ENCODE data around the gene HK3.
"Not testable (repeated sequence)": the region's sequence is repeated elsewhere in the genome, so short reads cannot be mapped to it uniquely, and the experiment has no call there.

HK3 gene

DNA sequence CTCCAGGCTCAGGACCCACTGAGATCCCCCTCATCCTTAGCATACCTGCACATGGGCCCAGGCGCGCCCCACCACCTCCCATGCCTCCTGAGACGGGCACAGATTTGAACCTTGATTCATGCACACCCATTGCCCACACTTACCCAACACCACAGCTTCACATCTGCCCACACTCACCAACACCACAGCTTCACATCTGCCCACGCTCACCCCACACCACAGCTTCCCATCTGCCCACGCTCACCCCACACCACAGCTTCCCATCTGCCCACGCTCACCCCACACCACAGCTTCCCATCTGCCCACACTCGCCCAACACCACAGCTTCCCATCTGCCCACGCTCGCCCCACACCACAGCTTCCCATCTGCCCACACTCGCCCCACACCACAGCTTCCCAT lies 28.5 kb downstream of the HK3 start:
- in situ Hi-C loops (cut with MboI; ENCODE audit: low sequenced_read_pairs): not testable (repeated sequence)

DNA sequence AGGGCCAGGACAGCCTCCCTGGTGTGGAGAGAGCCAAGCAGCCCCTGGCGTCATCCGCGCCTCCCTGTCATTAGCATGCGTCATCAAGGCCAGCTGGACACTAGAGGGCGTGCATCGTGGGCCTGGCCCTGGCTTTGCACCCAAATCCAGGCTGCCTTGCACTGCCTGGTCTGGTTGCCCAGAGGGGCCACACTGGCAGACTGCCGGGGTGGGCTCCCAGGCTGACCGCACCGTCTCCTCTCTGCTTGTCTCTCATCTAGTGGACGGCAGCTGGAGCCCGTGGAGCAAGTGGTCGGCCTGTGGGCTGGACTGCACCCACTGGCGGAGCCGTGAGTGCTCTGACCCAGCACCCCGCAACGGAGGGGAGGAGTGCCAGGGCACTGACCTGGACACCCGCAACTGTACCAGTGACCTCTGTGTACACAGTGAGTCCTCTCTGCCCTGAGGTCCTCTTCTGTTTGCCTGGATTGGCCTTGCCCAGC lies 29.0 kb downstream of the HK3 start:
- in situ Hi-C loops (cut with MboI; ENCODE audit: low sequenced_read_pairs): no loop called here

DNA sequence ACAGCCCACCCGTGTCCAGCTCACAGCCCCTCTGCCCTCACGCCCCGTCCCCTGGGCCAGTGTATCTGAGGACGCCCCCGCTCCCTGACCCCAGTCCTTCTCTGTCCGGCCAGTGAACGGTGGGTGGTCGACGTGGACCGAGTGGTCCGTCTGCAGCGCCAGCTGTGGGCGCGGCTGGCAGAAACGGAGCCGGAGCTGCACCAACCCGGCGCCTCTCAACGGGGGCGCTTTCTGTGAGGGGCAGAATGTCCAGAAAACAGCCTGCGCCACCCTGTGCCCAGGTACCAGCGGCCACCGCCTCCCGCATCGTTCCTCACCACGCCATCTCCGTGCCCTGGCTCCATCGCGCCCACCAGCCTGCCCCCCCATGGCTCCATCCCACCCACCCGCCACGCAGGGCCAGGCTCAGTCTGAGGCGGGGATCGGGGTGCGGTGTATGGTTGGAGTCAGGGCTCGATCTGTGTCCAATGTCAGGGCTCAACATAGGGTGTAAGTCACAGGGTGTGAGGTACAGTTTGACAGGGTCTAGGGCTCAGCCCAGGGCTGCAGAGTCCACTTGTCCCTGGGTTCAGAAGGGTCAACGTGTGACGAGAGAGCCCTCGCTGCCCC lies 29.5 kb downstream of the HK3 start:
- in situ Hi-C loops (cut with MboI; ENCODE audit: low sequenced_read_pairs): no loop called here

DNA sequence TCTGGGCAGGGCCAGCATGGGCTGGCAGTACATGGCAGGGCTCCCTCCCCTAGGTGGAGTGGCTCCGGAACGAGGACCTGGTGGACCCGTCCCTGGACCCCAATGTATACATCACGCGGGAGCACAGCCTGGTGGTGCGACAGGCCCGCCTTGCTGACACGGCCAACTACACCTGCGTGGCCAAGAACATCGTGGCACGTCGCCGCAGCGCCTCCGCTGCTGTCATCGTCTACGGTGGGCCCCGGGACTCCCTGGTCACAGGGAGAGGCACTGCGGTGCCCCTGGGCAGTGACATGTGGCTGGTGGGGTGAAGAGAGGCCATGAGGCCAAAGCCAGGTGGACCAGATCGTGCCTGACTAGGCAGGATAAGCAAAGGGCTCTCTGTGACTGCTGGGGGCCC lies 30.4 kb downstream of the HK3 start:
- in situ Hi-C loops (cut with MboI; ENCODE audit: low sequenced_read_pairs): no loop called here

DNA sequence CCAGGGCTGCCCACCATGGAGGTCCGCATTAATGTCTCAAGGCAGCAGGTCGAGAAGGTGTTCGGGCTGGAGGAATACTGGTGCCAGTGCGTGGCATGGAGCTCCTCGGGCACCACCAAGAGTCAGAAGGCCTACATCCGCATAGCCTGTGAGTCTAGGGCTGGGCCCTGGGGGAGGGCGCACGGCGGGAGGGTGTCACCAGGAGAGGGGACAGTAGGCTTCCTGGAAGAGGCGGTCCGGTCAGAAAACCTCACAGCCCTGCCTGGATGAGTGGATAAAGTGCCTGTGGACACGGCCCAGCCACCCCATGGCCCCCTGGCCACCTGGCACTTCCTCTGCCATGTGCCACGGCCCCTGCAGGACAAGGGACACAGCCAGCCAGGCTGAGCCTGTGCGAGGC lies 31.0 kb downstream of the HK3 start:
- in situ Hi-C loops (cut with MboI; ENCODE audit: low sequenced_read_pairs): no loop called here

DNA sequence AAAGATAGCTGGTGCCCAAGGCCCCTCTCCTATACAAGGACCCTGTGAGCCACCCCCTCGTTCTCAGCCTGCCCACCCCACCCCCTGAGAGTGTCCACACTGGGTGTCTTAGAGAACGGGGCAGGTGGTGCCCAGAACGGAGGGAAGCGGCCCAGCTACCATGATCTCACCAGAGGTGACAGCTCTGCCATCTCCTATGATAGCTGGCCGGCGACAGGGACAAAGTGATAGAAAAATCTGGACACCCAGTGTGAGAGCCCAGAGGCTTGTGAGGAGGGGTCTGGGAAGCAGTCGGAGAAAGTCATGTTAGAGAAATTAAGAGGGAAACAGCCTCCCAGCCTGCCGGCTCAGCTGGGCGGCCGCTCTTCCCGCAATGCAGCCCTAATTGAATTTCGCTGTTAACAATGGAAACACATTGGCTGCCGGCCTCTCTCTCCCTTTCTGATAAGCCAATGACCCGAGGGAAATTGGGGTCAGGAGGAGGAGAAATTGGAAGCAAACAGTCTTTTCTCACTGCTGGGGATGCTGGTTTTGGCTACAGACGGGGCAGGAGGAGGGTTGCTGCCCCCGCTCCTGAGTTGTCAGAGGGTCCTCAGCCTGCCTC lies 32.3 kb downstream of the HK3 start:
- in situ Hi-C loops (cut with MboI; ENCODE audit: low sequenced_read_pairs): no loop called here

DNA sequence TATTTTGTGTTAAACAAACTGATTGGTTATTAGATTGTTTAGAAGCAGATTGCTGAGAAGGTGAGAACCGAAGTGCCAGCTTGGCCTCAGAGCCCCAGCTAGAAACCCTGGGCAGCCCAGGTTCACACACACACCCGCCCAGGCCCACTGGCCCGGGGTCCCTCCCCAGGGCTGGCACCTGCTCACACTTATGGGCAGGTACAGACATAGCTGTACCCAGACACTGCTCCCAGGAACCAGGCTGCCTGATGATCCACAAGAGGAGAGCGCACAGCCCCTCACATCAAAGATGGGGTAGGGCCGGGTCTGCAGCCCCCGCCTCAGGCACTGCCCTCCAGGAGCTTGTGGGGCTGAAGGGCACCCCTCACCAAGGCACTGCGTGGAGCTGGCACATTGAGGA lies 33.2 kb downstream of the HK3 start:
- in situ Hi-C loops (cut with MboI; ENCODE audit: low sequenced_read_pairs): no loop called here

DNA sequence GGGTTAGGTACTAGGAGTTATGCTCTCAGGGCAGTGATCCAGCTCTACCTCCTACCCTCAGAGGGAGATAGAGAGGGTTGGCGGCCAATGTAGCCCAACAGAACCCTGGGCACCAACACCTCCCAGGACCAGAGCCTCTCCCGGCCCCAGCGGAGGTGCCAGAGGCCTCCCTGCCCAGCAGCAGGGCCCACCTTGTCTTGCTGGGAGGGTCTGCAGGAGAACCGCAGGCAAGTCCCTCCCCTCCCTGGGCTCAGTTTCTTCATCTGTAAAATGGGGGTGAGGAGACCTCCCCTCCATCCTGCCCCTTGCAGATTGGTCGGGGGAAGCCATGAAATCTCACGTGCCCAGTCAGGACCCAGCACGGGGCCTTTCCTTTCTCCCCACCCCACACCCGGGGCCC lies 34.4 kb downstream of the HK3 start:
- in situ Hi-C loops (cut with MboI; ENCODE audit: low sequenced_read_pairs): no loop called here

DNA sequence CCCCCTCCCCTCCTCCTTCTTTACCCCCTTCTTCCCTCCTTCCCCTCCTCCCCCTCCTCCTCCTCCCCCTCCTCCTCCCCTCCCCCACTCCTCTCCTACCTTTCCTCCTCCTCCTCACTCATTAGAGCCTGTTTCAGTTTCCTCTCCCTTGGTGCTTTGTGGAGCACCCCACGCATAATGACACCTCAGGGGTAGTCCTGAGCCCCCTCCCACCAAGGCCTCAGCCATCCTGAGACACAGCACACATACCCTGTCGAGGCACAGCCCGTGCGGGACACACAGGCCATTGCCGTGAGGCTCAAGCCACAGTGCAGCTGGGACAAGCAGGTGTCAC lies 35.4 kb downstream of the HK3 start:
- in situ Hi-C loops (cut with MboI; ENCODE audit: low sequenced_read_pairs): no loop called here

DNA sequence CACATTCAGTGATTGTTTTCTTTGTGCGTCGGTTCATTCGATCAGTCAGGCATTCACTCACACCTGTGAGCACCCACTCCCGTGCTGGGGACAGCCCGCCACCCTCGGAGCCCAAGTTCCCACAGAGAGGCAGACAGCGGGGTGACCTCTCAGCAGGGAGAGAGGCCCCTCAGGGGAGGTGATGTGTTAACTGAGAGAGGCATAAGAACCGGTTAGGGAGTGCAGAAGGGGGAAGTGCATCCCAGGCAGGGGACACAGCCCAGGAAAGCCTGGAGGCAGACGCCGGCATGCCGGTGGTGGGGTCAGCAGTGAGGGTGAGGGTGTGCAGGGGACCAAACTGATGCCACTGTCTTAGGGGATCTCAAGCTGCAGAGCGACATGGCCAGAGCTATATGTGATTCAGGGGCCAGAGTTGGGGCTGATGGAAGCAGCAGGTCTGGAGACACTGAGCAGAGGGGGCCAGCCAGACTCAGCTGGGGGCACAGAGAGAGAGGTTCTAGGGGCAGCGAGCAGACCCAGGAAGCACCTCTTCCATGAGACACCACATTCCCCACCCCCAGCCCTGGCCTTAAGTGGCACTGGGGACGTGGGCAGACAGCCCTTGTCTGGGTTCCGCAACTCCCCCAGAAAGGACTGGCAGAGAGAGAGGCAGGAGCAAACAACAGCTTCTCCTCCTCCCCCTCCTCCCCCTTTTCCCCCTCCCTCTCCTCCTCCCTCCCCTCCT lies 35.9 kb downstream of the HK3 start:
- in situ Hi-C loops (cut with MboI; ENCODE audit: low sequenced_read_pairs): no loop called here

DNA sequence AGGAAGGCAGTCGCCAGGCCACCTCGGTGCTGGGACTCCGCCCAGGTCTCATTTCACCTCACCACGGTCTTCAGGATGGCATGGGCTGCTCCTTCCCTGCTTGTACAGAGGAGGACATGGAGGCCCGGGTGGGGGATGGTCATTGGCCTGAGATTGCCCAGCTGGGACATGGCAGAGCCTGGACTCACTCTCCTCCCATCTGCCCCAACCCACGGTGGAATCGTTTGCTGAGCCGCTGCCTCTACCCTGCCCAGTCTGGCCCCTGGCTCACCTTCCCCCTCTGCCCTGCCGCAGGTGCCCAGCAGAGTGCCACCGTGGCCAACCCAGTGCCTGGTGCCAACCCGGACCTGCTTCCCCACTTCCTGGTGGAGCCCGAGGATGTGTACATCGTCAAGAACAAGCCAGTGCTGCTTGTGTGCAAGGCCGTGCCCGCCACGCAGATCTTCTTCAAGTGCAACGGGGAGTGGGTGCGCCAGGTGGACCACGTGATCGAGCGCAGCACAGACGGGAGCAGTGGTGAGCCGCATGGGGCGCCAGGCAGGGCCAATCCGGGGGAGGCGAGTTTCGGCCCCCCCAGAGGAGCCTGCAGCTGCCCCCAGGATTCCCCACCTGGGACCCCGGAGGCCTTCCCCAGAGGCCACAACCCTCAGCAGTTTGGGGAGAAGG lies 36.7 kb downstream of the HK3 start:
- in situ Hi-C loops (cut with MboI; ENCODE audit: low sequenced_read_pairs): no loop called here

DNA sequence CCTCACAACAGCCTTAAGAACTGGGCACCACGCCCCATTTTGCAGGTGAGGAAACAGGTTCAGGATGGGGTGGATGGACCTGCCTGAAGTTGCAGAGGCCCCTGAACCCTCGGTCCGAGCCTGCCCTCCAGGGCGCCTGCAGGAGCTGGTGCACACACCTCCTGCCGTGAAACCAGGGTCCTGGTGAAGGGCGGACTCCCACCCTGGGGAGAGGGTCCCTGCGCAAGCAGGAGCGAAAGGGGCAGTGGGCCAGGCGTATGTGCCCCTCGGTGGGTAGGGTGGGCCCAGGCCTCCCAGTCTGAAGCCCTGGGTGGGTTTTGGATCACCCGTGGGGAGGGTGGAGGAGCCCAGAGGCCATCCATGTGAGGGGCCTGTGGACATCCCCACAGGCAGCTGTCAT lies 37.9 kb downstream of the HK3 start:
- in situ Hi-C loops (cut with MboI; ENCODE audit: low sequenced_read_pairs): no loop called here

DNA sequence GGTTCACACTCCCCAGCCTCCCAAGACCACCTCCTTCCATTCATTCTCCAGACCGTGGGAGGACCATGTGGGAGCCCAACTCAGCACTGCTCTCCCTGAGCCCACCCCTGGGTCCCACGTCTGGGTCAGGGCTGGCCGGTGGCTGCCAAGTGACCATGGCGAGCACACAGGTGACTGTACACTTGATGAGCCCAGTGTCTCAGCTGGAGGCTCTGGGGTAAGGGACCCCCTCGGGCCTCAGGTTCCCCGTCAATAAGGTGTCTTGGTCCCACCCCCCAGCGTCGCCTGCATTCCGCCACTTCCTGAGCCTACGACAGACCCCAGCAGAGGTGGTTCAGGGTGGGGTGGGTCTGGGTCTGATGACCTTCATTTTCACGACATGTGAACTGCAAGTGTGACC lies 38.8 kb downstream of the HK3 start:
- in situ Hi-C loops (cut with MboI; ENCODE audit: low sequenced_read_pairs): no loop called here

DNA sequence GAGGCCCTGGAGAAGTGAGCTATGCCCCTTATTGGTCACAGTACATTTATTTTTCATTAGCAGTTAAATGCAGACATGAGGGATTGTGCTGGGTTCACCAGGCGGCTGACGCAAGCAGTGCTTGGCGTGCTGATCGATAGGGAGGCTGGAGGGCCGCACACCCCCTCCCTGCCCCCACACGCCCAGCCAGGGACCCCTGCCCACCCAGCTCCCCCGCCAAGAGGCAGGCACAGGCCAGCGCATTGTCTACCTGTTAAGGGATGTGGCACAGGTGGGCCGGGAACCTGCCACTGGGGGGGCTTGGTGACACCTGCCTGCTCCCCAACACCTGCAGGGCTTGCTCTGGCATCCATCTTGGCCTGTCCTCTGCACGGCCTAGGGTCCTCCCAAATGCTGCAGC lies 39.2 kb downstream of the HK3 start:
- in situ Hi-C loops (cut with MboI; ENCODE audit: low sequenced_read_pairs): no loop called here

DNA sequence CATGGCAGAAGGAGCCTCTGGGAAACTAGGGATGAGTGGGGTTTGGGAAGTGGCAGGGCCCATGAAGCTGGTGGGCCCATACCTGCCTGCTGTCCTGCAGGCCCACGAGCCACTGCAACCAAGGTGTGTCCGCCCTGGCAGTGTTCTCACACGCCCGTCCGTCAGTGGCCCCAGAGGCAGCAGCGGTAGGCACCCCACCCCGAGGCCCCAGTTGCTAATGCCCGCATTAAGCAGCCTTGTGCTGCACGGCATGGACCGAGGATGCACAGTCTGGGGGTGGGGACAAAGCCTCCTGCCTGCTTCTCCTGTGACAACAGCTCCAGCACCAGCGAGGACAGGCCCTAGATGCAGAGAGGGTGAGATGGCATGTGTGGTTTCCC lies 41.3 kb downstream of the HK3 start:
- in situ Hi-C loops (cut with MboI; ENCODE audit: low sequenced_read_pairs): no loop called here

DNA sequence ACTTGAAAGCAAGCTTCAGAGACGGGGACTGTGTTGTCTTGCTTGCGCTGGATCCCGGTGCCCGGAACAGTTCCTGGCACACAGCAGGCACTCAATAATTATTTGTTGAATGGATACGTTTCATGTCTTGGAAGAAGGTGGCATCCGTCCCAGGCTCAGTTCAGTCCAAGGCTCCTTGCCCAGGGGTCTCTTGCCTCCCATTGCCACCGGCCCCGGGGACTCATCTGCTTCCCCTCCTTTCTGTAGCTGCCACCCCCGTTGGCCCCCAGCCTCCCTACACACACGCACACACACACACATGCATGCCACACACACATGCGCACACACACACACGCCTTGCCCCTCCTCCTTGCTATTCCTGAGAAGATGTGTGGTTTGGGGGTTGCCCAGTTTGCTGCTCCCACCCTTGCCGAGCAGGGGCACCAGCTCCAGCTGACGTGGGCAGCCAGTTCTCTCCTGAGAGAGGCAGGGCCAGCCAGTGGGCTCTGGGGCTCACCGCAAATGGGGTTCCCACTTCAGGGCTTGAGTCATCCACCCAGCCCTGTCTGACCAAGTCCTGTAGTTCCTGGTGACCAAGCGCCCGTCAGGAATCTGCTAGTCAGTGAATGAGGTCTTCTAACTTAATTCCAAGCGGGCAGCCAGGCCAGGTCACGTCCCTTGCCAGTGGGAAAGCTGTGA lies 41.8 kb downstream of the HK3 start:
- in situ Hi-C loops (cut with MboI; ENCODE audit: low sequenced_read_pairs): no loop called here

DNA sequence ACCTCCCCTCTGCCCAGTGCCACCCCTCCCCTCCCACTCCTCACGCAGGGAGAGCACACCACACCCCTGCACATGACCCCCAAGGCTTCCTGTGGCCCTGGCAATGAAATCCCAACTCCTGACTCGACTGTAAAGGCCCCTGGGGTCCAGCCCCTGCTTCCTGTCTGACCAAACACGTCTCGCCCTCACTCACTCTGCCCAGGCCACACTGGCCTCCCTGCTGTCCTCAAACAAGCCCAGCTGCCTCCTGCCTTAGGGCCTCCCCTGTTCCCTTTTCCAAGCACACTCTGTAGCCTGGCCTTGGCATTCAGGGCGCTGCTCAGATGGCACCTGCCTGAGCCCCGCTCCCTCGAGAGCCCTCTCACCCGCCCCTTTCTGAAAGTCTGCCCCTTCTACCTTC lies 42.4 kb downstream of the HK3 start:
- in situ Hi-C loops (cut with MboI; ENCODE audit: low sequenced_read_pairs): no loop called here

DNA sequence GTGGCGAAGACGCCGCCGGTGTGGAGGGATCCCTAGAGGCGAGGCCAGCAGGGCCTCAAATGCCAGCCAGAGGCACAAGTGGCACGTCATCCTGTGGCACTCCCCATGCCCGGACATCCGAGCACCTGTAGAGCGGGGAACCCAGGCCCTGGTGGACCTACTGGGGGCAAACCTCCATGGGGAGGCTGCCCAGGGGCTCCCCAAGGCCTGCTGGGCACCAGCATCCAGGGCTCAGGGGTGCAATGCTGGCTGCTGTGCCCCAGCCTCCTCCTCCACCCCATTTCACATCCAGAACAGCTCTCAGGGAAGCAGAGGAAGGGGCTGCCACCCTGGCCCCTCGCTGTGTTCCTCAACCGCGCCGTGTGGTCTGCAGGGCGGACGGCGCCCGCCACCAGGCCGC lies 43.5 kb downstream of the HK3 start:
- in situ Hi-C loops (cut with MboI; ENCODE audit: low sequenced_read_pairs): no loop called here

DNA sequence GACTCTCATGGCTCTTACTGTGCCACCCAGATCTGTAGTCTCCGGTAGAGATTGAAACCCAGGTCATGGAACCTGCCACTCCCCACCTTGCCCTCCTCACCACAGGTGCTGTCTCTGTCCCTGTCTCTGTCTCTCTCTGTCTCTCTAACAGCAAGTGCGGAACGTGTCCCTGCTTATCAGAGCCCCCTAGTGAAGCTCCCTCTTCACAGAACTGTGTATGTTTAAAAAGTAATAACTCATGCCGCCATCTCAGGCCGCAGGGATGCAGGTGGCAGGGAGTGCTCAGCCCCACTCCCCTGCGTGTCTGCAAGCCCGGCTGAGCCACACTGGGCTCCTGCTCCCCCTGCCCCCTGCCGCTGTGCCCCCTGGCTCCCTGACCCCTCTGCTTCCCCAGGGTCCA lies 45.0 kb downstream of the HK3 start:
- in situ Hi-C loops (cut with MboI; ENCODE audit: low sequenced_read_pairs): no loop called here

DNA sequence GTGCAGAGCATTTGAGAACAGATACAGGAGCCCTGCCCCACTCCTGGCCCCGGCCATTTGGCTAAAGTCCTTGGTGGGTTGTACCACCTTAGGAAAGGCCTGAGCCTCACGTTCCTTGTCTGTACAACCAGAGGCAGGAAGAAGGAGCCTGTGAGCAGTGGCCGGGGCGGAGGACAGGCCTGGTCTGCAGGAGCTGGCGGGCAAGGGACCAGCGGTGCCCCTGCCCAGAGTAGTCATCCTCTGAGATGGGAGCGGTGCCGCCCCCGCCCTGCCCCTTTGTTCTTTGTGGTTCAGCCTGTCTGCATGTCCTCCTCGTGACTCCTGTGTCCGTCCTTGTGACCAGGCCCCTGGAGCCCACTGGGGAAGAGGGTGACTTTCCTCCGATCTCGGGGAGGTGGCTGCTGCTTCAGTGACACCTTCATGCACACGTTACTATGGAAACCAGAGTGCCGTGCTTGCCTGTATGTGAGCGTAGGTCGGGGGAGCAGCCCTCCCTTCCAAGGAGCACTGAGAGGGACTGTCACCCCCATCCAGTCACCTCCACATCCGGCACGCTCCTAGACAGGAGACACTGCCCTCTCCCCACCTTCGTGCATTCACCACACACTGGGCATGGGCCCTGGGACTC lies 45.9 kb downstream of the HK3 start:
- in situ Hi-C loops (cut with MboI; ENCODE audit: low sequenced_read_pairs): no loop called here
